GM21423 (cell line): ENCODE measurements around the gene PDK2.

Experiments used
- ATAC-seq: cut with Tn5 transposase; IDR thresholded peaks from one replicate; pipeline ENCODE4 v1.9.1; 2021; ENCODE audit warnings: mild to moderate bottlenecking, moderate library complexity; ENCODE audit not compliant: unreplicated experiment

Gene PDK2

GRCh38 chr17:50133769-50134099 is 38.6 kb downstream of the PDK2 start:
- no peak for ATAC-seq

DNA sequence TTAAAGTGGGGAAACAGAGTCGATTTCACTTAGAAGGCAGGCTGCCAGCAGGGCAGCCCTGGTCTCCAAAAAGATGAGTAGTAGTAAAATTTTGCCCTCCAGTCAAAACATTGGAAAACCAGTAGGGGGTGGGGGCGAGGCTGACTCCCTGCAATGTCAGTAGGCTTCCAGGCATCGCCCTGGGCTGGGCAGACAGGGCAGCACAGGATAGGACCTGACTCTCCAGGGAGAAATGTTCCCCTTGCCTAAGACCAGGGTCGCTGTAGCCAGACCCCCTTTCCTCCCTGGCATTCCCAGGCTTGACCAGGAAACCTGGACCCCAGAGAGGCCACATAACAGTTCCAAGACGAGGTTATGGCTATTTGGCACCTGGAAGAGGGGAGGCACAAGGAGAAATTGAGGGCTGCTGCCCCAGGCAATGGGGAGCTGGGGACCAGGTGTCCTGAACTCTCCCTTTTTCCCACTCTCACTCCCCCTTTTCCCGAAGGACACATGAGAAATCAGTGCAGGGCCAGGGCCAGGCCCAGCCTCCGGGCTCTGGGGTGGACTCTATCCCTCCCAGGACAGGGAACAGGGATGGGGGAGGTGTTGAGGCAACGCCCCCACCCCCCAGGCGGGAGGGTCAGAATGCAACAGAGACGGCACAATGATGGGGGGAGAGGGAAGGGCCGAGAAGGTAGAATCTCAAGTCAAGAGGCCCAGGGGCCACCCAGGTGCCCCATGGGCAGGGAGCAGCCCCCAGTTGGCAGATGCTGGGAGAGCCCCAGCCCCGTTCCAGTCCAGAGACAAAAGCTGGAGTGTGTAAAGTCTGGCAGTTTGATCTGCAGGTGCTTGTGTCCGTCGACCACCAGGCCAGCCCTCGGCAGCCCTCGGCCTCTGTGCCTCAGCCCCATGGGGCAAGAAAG is 39.3 kb downstream of the PDK2 start:
- no peak for ATAC-seq

DNA sequence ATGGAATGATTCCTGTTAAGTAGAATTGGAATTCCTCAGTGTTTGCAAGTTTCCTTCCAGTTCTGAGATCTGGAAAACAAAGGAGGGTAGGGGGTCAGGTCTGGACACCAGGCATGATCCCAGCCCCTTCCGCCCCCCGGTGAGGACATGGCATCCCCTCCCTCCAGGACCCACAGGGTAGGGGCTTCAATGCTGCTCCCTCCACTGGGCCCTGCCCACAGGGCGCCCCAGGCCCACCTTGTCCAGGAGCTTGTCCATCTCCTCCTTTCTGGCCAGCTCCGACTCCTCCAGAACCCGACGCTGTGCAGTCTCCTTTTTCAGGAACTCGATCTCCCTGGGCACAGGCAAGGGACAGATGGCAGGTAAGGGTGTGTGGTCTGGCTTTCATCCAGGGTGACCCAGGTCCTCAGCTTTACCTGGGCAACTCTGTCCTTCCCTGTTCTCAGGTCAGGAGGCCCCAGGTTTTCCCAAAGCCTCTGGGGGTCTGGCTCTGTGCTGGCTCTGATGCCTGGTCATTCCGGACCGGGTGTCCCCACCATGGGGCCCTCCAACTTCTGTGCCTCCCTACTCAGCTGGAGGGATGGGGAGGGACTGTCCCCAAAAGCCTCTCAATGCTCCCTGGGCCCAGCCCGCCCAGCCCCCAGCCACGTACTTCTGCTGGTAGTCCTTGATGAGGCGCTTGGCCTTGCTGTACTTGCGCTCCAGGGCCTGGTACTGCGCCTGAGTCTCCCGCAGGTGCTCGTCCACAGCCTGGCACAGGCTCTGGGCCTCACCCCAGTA is 40.4 kb downstream of the PDK2 start:
- no peak for ATAC-seq

DNA sequence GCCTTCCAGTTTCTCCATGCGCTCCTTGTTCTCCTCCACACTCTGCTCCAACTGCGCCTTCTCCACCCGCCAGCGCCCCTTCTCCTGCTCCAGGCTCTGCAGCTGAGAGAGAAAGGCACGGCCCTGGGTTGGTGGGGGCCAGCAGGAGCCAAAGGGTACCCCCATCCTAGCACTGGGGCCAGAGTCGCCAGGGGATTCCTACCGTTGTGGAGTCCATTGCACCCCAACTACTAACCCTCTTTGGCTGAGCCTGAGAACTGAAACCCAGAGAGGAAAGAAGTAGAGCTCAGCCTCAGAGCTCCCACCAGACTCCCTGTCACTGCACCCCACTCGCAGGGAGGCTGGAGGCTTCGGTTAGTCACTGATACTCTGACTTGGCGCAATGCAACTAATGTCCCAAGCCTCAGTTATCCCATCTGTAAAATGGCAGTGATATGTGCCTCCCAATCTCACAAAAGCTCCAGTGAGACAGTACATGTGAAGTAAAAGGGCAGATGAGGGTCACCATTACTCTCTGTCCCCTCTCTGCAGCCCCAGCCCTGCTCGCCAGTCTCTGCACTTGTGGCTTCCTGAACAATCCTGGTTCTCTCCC is 41.0 kb downstream of the PDK2 start:
- ATAC-seq = no peak

DNA sequence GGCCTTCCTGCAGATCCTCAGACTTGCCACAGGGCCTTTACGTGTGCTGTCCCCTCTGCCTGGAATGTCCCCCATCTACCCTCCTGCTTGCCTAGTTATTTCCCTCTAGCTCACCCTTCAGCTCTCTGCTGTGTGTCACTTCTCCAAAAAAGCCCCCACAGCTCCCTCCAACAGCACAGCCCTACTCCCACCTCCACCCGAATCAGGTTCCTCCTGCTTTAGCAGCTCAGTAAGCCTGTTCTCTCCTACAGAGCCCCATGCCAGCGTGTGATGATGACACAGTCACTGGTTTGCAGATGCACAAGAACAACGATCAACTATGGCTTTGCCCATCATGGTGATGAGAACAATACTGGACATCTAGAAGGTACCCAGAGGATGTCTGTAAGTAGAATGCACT is 41.9 kb downstream of the PDK2 start:
- no peak for ATAC-seq

GRCh38 chr17:50139185-50139783 is 44.1 kb downstream of the PDK2 start:
- ATAC-seq = no peak

- ATAC-seq = no peak
Measured at GRCh38 chr17:50139950-50140885, 45.1 kb downstream of the PDK2 start.

GRCh38 chr17:50141026-50141744 is 46.0 kb downstream of the PDK2 start:
- no peak for ATAC-seq

DNA sequence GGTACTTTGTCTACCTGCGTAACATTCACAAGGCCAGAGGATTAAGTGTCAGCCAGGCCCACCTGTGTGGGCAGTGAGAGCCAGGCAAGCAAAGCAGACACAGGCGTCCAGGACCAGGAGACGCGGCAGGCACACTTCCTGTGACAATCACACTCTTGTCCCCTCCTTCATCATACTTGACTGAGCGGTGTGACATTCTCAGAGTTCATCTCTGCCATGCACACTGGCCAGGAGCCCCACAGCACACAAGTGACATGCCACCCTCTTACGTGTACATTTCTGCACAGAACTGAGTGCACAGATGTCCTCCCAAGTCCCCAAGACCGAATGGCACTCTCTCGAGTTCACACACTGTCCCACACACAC is 46.6 kb downstream of the PDK2 start:
- no peak for ATAC-seq

GRCh38 chr17:50143461-50144176 is 48.5 kb downstream of the PDK2 start:
- ATAC-seq = no peak

- ATAC-seq = no peak
Measured at GRCh38 chr17:50144355-50144754, 49.2 kb downstream of the PDK2 start.

DNA sequence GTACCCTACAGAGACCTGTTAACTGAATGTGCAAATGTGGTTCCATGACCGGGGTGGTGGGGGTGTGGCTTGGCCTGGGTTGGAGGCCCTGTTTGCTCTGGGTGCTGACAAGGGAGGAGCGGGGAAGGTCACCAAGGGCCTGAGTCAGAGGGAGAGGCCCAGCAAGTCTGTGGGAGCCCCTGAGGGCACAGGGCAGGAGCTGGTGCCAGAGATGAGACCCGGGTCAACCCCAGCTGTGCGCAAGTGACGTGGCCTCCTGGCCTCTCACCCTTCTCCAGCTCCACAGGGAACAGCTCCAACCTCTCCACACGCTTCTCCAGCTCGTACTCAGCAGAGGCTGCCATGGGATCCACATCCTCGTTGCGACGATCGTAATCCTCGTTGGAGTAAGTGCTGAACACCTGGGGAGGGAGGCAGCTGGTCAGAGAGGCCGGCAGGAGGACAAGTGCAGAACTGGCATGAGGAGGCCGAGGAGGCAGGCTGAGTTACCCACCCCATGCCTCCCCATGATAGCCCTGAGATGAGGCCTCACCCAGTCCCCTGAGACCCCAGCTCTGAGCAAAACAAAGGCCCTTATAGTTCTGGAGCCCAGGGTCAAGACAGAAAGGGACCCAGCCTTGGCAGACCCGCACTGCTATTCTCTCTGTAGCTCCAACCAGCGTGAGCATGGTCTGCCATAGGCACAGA is 49.8 kb downstream of the PDK2 start:
- no peak for ATAC-seq

- no peak for ATAC-seq
Measured at GRCh38 chr17:50145532-50146229, 50.5 kb downstream of the PDK2 start.

DNA sequence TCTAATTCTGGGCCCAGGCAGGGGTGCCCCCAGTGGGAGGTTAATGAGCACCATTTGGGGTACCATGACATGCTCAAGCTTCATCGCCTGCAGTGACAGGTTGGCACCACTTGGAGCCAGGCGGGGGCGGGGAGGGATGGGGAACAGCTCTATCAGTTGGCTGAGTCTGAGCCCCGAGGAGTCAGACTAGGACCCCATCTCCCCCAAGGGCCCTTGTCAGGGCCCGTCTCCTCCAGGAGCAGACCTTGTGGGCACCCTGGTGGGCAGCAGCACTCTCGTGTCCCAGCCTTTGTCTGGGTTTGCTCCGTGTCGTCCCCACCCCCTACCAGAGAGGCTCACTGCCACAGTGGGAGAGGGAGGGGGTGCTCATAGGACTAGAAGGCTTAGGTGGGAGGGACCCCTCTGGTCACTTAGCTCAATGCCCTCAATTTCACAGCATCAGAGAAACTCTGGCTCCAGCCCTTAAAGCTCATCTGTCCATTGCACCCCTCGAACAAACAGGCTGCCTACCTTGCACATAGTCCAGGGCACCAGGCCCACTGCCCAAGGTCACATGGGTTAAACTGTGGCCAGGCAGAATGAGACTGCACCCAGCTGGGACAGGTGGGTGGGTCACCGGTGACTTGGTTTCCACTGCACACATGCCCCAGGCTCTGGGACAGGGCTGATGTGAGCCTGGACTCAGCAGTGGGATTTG is 51.2 kb downstream of the PDK2 start:
- ATAC-seq = no peak

DNA sequence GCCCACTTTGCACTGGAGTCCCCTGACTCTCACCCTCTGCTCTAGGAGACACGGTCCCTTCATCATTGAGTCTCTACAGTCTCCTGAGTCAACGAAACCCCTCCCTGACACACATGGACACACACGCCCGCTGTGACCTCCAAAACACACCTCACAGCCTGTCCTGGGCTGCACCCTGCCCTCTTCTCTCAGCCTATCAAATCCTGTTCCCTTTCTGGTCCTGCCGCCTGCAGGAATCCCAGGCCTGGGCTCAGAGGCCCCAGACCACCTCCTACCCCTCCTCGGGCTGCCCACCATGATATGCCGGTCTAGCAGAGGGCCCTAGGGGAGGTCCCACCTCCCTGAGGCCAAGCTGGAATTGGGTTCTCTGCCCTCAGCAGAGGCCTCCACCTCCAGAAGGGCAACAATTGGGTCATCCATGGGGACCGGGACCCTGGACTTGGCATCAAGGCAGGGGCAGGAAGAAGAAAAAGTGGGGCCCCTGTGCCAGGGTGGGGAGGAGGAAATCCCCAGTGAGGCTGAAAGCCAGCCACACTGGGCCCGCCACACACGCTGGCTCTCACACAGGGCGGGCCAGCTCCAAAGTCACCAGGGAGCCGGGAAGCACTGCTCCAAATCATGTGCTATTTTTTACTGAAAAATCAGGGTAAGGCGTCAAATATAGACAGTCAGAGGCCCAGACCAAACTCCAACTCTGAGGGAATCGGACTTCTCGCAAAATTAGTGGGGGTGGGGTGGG is 51.9 kb downstream of the PDK2 start:
- no peak for ATAC-seq

- ATAC-seq = no peak
Measured at GRCh38 chr17:50147841-50148225, 52.7 kb downstream of the PDK2 start.
